Heart left ventricle (tissue), 16 donors: ENCODE measurements around the gene AVPR2. TPM values are rescaled to one million over a fixed set of nuclear protein-coding genes. Genes with fewer than 3 reads are reported as not detected.

Experiments
- ATAC-seq, 4 donors: fragments of 200-7000 bp; cut with Tn5 transposase; one replicate each; pipeline ENCODE4 v1.9.1; 2020 to 2022; ENCODE audit warnings: moderate library complexity in 4 of 4, mild to moderate bottlenecking in 3 of 4, moderate number of reproducible peaks in 1 of 4
- DNase-seq, 5 donors: peaks; one replicate each; pipeline ENCODE4 v3.0.0-alpha.2; 2020
- H3K27ac ChIP-seq, 12 donors: fragments of 200-600 bp; sonication (generic) in 4 of 12; one replicate each; pipeline versions ENCODE4 v1.5.0 to v1.8.0; 2016 to 2022; ENCODE audit warnings: mild to moderate bottlenecking in 2 of 12
- H3K27me3 ChIP-seq, 9 donors: fragments of 200-600 bp; sonication (generic) in 2 of 9; one replicate each; pipeline versions ENCODE4 v1.5.1 to v1.8.0; 2016 to 2022; ENCODE audit warnings: mild to moderate bottlenecking in 3 of 9
- H3K36me3 ChIP-seq, 9 donors: fragments of 200-600 bp; sonication (generic) in 2 of 9; one replicate each; pipeline versions ENCODE4 v1.5.0 to v1.8.0; 2018 to 2022; ENCODE audit warnings: mild to moderate bottlenecking in 2 of 9
- H3K4me1 ChIP-seq, 12 donors: fragments of 200-600 bp; sonication (generic) in 4 of 12; one replicate each; pipeline versions ENCODE4 v1.5.0 to v1.8.0; 2016 to 2022; ENCODE audit warnings: mild to moderate bottlenecking in 3 of 12
- H3K4me3 ChIP-seq, 12 donors: fragments of 200-600 bp; sonication (generic) in 4 of 12; one replicate each; pipeline versions ENCODE4 v1.5.0 to v1.8.0; 2017 to 2022; ENCODE audit warnings: mild to moderate bottlenecking in 9 of 12, moderate library complexity in 4 of 12
- H3K9me3 ChIP-seq, 12 donors: fragments of 200-600 bp; sonication (generic) in 4 of 12; one replicate each; pipeline versions ENCODE4 v1.5.0 to v1.8.0; 2016 to 2022; ENCODE audit warnings: mild to moderate bottlenecking in 1 of 12
- CTCF ChIP-seq, 12 donors: fragments of 200-600 bp; sonication (generic) in 4 of 12; IDR thresholded peaks; one replicate each; pipeline versions ENCODE4 v1.5.0 to v1.8.0; 2018 to 2022; ENCODE audit warnings: antibody characterized with exemption in 12 of 12, mild to moderate bottlenecking in 5 of 12
- POLR2A ChIP-seq, 2 donors: fragments of 450-650 bp; IDR thresholded peaks; one replicate each; pipeline ENCODE4 v1.6.1; 2017; ENCODE audit warnings: antibody characterized with exemption in 2 of 2, mild to moderate bottlenecking in 2 of 2, moderate library complexity in 2 of 2
- WGBS, 4 donors: extraction: QIAGEN DNeasy Blood & Tissue Kit in 2 of 4; methylation state at CpG; one replicate each; pipeline versions ENCODE4 v1.1.5 to v1.1.7; 2013 to 2018; 5-methylcytosine and 5-hydroxymethylcytosine counted together
- intact Hi-C, 10 donors: fragments of 100-400 bp; cut with DNase I; formaldehyde crosslinking; loops; one replicate each; pipeline versions ENCODE4 v1.11.1 to v1.14.2; 2022
- polyA plus RNA-seq, 2 donors: library from polyadenylated mRNA; stranded (reverse); fragments of 200-250 nt; gene quantifications; one replicate each; pipeline ENCODE4 v1.2.3, GENCODE V29; 2013
- total RNA-seq, 9 donors: library from RNA; depleted of rRNA in 2 of 9; stranded (reverse); fragments of >200 nt in 2 of 9; fragmentation: NEBNext Ultra II Directional in 3 of 9; extraction: Animal tissue kit (Norgen Biotek cat#: 25700) in 3 of 9; gene quantifications; one replicate each; pipeline versions ENCODE4 v1.1.0 to v1.2.4, GENCODE V29; 2016 to 2023
- donor health status: ischemic (EF 13 %, LVEDD 7.1; RV severe dilation, severe dysfunction).
- donor health status: healthy with polysubstance abuse.
- donor health status: DM: no; HTN: yes; CAD: no.
- donor health status: DM: no; HTN: no; CAD: no.
- donor health status: ischemic (EF 25% LVEDD 6.9; RV normal size, moderate dysfunction).
- donor health status: ischemic (EF 25% LVEDD 5.7; RV mildly dilated, moderate dysfunction).
- donor health status: healthy.
- donor health status: DM: yes; HTN: yes; CAD: no.
- donor health status: ischemic (EF 35%, LVEDD 5.7; RV mildly dilated, moderate dysfunction).
- donor health status: nonischemic (EF 11% LVEDD 7.7; RV severe dilation, severe dysfunction).
- donor health status: DM: yes; HTN: yes; CAD: no.
- donor health status: PGD.
- donor health status: ischemic (EF 29% LVEDD 5.4; RV normal size, mild dysfunction).
- donor health status: nonischemic (EF 23%, LVEDD 6.1; RV moderate dilation, normal function).

Gene AVPR2
- total and polyA plus RNA-seq, 11 donors: 2.2 to 10.5 (median 3.1) TPM

GRCh38 chrX:153866302-153867019, 38.0 kb upstream of the AVPR2 start:
- Histone ChIP-seq H3K9me3 (no peaks in the 10 kb centered on the region), H3K27ac (no peak overlapping the region), H3K36me3 (no peaks in the 10 kb centered on the region), H3K4me1 (no peaks in the 10 kb centered on the region), H3K27me3 (peaks cover 0 to 35% (median 0%) of the 10 kb centered on the region in 9 donors), H3K4me3 (no peak overlapping the region)
- DNase-seq (no peak), ATAC-seq (no peak)
- TF ChIP-seq CTCF (IDR thresholded peaks at IDR 0.05) (no peak), POLR2A (IDR thresholded peaks at IDR 0.05) (no peak)
- WGBS, 4 donors: 77 to 82% (median 81%) methylated on average over 15 to 22 of the region's 22 CpGs
- intact Hi-C loops: no loop called here

GRCh38 chrX:153867139-153867538, 37.3 kb upstream of the AVPR2 start:
- 81 to 90% (median 84%) methylated on average over 8 to 9 of the region's 9 CpGs for WGBS, 4 donors
- no peak for ATAC-seq
- intact Hi-C loops: no loop called here
- DNase-seq: no peak
- Histone ChIP-seq H3K27me3 (peaks cover 0 to 36% (median 0%) of the 10 kb centered on the region in 9 donors), H3K9me3 (no peaks in the 10 kb centered on the region), H3K27ac (no peak overlapping the region), H3K4me3 (no peak overlapping the region), H3K4me1 (no peaks in the 10 kb centered on the region), H3K36me3 (no peaks in the 10 kb centered on the region)
- TF ChIP-seq CTCF (IDR thresholded peaks at IDR 0.05): no peak
- no peak for TF ChIP-seq POLR2A (IDR thresholded peaks at IDR 0.05)

- Histone ChIP-seq H3K27ac (no peak overlapping the region), H3K4me3 (no peak overlapping the region), H3K36me3 (no peaks in the 10 kb centered on the region), H3K4me1 (no peaks in the 10 kb centered on the region), H3K9me3 (no peaks in the 10 kb centered on the region), H3K27me3 (peaks cover 0 to 36% (median 0%) of the 10 kb centered on the region in 9 donors)
- no peak for TF ChIP-seq CTCF (IDR thresholded peaks at IDR 0.05)
- TF ChIP-seq POLR2A (IDR thresholded peaks at IDR 0.05): no peak
- no peak for ATAC-seq
- DNase-seq: no peak
- 65 to 91% (median 87%) methylated on average over 2 to 13 of the region's 13 CpGs for WGBS, 4 donors
- intact Hi-C loops: no loop called here
Measured at GRCh38 chrX:153867671-153868070, 36.8 kb upstream of the AVPR2 start.

GRCh38 chrX:153868576-153869472, 35.6 kb upstream of the AVPR2 start:
- DNase-seq: no peak
- 84 to 92% (median 90%) methylated on average over 18 to 26 of the region's 26 CpGs for WGBS, 4 donors
- H3K27me3 ChIP-seq: peaks cover 0 to 33% (median 0%) of the 10 kb centered on the region in 9 donors
- ATAC-seq: no peak
- H3K4me1 ChIP-seq: no peaks in the 10 kb centered on the region
- no peaks in the 10 kb centered on the region for H3K36me3 ChIP-seq
- TF ChIP-seq POLR2A (IDR thresholded peaks at IDR 0.05): no peak
- no peak for TF ChIP-seq CTCF (IDR thresholded peaks at IDR 0.05)
- H3K9me3 ChIP-seq: no peaks in the 10 kb centered on the region
- H3K4me3 ChIP-seq: no peak overlapping the region
- H3K27ac ChIP-seq: no peak overlapping the region
- intact Hi-C loops: no loop called here
